ENCODE measurements around the gene DLG4.

The DLG4 gene

DNA sequence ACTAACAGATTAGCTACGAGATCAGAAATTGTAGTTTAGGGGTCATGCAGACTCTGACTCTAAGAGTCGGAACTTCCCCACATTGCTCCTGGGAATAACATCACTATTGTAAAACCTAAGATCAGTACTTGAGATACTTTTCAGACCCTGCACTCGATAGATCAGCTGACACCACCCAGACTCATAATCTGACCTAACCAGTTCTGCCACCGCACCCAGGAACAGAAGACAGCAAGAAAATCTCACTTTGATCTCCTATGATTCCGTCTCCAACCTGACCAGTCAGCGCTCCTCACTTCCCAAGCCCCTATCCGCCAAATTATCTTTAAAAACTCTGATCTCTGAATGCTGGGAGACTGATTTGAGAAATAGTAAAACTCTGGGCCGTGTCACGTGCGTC lies 77.8 kb downstream of the DLG4 start:
- no peak for DNase-seq

DNA sequence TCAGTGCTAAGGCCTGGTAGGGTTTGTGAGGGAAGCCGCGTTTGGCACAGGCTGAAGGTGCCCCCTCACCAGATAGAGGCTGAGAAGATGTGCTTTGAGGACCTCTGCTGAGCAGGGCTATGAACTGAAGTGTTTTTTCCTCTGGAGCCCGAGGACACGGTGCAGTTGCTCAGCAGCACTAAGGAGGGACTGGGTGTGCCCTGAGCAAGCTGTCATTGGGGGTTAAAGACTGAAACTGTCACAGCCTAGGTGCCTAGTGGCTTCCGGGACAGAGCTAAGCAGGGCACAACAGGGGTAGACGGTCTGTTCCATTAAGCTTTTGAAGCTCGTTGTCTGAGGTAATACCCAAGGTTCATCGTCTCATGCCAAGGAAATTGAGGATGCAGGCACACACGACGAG lies 80.2 kb downstream of the DLG4 start:
- no peak for DNase-seq

DNA sequence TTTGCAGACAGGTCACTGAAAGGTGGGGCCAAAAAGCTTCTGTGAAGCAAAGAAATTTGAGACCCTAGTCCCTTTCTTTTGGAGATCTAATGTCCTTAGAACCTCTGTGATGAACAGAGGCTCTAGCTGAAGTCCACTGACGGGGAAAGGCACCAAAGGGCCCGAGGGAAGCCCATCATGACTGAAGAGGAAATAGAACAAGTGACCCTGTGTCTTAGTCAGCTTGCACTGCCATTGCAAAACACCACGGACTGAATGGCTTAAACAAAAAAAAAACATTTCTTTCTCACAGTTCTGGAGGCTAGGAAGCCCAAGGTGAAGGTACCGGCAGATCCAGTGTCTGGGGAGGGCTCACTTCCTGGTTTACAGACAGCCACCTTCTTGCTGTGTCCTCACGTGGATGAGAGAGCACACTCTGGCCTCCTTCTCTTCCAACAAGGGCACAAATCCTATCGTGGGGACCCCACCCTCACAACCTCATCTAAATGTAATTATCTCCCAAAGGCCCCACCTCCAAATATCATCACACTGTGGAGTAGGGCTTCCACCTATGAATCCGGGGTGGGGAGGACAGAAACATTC lies 80.7 kb downstream of the DLG4 start:
- DNase-seq, result no peak

DNA sequence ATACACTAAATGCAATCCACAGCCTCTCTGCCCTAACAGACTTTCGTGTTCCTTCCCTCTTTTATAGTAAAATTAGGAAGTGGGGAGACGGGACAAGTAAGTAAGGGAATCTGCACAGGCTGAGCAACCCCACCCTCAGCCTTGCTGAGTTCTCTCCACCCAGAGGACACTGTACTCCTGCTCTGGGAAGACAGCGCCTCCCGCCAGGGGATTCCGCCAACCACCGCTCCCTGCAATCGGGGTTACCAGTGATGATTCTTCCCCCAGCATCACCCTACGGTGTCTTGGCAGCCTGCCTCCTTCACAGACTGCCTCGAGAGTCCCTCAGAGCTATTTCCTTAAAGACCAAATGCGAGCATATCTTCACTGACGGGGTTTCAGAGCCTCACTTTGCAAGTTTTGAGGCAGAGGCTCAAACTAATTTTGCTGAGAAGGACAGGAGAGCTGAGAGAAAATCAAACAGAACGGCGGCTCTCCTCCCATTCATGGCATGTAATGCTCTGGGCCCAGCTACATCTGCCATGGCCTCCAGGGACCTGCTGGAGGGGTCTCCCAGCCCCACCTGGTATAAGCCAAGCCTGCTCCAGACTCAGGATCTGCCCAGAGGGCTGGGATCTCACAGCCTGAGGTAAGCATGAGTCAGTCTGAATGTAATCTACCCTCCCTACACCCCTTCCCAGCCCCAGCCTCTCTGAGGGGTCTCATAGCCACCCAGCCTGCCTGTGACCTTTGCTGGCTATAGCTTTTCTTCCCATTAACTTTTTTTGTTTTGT lies 82.3 kb downstream of the DLG4 start:
- DNase-seq, result no peak
